ENCODE results near the gene UBE2S.
"Not testable (repeated sequence)": the region's sequence is repeated elsewhere in the genome, so short reads cannot be mapped to it uniquely, and the experiment has no call there.

Gene UBE2S

GRCh38 chr19:55439052-55439451 lies 31.5 kb upstream of the UBE2S start:
- no peak for DNase-seq

- DNase-seq = no peak
Measured at GRCh38 chr19:55437410-55437809, 29.8 kb upstream of the UBE2S start.

DNA sequence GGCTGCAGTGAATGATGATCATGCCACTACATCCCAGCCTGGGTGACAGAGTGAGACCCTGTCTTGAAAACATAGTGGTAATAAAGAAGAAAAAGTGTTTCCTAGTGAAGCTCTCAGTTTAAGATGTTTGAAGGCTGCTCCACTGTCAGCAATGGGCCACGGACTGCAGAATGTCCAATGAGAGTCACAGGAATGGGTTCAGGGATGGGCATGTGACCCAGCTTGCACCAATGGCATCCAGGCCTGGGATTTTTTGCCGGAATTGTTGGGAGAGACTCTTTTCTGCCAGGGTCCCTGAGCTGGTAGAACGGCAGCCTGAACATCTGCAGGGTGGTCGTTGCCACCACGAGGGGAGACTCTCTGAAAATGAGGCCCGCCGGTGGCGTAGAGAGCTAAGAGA lies 29.3 kb upstream of the UBE2S start:
- DNase-seq = no peak

GRCh38 chr19:55435020-55435419 lies 27.4 kb upstream of the UBE2S start:
- no peak for DNase-seq

DNA sequence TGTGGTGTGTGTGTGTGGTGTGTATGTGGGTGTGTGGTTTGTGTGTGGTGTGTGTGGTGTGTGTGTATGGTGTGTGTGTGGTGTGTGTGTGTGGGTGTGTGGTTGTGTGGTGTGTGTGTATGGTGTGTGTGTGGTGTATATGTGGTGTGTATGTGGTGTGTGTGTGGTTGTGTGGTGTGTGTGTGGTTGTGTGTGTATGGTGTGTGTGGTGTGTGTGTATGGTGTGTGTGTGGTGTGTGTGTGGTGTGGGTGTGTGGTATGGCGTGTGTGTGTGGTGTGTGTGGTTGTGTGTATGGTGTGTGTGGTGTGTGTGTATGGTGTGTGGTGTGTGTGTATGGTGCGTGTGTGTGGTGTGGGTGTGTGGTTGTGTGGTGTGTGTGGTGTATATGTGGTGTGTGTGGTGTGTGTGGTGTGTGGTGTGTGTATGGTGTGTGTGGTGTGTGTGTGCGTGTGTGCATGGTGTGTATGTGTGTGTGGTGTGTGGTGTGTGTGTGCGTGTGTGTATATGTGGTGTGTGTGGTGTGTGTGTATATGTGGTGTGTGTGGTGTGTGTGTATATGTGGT lies 26.9 kb upstream of the UBE2S start:
- DNase-seq = no peak

GRCh38 chr19:55433292-55433691 lies 25.7 kb upstream of the UBE2S start:
- DNase-seq = no peak

DNA sequence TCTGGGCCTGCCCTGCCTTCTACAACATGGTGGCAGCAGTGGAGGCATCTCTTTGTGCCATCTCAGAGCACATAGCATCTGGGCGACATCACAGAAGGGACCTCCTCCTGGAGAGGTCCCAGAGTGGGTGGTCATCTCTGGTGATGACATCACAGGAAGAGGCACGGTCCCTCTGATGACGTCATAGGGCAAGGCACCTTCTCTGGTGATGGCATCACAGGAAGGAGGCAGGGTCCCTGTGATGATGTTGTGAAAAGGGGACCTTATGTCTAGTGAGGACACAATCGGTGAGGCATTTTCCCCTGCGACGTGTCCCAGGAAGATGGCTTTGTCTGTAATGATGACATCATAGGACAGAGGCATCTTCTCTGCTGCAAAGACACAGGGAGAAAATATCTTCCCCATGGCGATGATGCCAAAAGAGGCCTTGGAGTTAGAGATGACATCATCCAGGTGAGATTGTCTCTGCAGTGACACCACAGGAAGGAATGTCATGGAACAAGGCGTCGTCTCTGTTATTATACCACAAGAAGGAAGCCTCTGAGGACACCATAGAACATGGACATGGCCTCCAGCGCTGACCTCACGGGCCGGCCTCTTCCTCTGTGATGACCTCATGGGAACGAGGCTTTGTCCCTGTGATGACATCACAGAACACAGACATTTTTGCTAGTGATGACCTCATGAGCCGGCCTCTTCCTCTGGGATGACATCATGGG lies 24.8 kb upstream of the UBE2S start:
- no peak for DNase-seq

DNA sequence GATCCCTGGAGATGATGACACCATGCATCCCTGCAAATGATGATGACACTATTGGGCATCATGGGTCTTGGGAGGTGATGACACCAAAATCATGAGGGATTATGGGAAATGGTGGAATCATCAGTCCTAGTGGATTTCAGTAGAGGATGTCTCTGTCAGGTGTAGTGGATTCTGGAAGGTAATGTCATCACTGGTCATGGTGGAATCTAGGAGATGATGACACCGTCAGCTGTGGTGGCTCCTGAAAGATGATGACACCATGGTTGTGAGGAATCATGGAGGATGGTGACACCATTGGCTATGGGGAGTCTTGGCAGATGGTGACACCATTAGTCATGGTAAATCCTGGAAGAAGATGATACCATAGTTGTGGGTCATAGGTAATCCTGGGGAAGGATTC lies 23.6 kb upstream of the UBE2S start:
- DNase-seq = no peak

DNA sequence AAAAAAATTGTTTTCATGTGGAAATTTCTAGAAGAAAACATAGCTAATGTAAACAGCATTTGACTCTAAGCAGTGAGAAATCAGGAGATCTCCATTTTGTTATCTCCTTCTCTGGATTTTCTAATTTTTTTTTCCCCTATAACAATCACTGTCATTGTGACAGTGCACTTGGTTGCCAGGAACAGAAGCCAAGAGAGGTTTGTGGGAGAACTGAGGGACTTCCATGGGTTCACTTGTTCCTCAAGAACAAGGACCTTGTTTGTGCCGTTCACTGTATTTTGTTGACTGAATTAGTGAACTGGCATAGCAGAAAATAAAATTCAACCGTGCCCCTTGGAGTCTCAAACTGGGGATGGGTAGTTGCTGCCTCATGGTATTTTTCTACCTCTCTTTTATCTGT lies 18.5 kb upstream of the UBE2S start:
- no peak for DNase-seq

- no peak for DNase-seq
Measured at GRCh38 chr19:55424518-55424917, 16.9 kb upstream of the UBE2S start.

DNA sequence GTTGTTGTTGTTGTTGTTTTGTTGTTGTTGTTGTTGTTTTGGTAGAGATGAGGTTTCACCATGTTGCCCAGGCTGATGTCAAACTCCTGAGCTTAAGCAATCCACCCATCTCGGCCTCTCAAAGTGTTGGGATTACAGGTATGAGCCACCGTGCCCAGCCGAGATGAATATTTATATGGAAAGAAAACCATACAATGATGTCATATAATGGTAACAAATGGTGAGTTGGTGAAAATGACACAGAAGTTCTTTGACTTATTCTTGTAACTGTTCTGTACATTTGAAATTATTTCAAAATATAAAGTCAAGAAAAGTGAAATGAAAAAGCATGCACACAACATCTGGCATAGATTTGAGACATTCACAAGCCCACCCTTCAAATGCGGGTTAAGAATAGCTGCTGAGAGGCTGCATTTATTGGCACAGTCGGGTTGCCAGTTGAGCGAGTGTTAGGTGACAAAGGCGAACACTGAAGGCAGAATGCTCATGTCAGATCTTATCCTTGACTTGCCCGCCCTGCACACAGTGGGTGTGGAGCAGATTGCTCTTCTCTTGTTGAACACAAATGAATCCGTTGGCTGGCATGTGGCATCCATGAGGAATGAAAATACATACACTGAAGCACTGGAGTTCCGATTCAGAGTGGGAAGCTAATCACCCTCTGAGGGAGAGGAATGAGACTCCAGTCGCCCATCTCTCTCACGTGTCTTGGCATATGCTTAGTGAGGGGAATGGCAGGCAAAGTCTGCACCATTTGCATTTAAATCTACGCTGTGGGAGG lies 15.8 kb upstream of the UBE2S start:
- DNase-seq = no peak

DNA sequence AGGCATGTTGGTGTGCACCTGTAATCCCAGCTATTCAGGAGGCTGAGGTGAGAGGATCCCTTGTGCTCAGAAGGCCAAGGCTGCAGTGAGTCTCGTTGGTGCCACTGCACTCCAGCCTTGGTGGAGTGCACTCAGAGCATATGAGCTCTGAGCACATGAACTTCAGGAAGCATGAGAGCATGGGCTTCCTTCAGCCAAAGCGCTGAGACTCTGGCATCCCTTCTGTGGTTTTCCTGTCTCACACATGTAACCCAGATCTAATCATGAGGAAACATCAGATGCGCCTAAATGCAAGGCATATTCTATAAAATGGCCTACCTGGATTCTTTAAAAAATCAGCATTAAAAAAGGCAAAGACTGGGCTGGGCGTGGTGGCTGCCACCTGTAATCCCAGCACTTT lies 13.7 kb upstream of the UBE2S start:
- DNase-seq = not testable (repeated sequence)

GRCh38 chr19:55419624-55420236 lies 12.1 kb upstream of the UBE2S start:
- no peak for DNase-seq

DNA sequence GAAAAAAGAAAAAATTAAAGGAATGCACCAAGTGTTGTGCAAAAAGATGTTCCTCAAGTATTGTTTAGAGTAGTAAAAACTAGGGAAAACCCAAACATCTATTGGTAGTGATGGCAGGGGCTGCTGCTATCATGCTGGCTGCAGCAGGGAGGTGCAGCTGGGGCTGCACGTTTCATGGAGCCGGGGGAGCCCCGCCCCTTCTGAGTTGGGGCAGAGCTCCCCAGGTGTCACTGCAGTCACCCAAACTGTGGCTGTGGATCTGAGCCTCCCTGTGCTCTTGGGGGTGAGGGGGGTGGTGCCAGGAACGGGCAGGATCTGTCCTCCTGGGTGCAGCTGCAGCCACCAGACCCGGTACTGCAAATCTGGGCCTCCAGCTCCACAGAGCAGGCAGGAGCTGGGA lies 11.5 kb upstream of the UBE2S start:
- DNase-seq = no peak

DNA sequence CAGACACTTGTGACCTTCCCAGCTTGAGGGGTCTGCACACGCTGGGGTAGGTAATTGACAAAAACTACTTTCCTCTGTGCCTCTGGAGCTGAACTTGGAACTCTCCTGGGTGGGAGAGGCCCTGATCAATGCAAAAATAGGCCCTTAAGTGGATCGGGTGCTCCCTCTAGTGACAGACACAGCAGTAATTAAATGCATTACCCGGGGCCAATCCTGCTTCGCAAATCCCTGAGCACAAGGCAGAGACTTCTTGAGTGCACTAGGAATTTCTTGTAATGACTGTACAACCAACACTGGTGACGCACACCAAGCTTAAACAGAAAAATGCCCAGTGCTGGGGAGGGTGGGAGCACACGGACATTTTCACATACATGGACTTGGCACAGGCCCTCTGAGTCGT lies 10.6 kb upstream of the UBE2S start:
- peak; percentile 50 for DNase-seq

GRCh38 chr19:55410168-55410567 lies 2.6 kb upstream of the UBE2S start:
- no peak for DNase-seq

DNA sequence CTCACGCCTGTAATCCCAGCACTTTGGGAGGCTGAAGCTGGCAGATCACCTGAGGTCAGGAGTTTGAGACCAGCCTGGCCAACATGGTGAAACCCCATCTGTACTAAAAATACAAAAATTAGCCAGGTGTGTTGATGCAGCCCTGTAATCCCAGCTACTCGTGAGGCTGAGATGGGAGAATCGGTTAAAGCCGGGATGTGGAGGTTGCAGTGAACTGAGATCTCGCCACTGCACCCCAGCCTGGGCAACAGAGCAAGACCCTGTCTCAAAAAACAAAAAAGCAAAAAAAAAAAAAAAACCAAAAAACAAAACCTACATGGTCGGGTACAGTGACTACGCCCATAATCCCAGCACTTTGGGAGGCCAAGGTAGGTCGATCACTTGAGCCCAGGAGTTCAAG lies 1.6 kb upstream of the UBE2S start:
- not testable (repeated sequence) for DNase-seq

- no peak for DNase-seq
Measured at GRCh38 chr19:55408533-55408872, 915 bp upstream of the UBE2S start.

DNA sequence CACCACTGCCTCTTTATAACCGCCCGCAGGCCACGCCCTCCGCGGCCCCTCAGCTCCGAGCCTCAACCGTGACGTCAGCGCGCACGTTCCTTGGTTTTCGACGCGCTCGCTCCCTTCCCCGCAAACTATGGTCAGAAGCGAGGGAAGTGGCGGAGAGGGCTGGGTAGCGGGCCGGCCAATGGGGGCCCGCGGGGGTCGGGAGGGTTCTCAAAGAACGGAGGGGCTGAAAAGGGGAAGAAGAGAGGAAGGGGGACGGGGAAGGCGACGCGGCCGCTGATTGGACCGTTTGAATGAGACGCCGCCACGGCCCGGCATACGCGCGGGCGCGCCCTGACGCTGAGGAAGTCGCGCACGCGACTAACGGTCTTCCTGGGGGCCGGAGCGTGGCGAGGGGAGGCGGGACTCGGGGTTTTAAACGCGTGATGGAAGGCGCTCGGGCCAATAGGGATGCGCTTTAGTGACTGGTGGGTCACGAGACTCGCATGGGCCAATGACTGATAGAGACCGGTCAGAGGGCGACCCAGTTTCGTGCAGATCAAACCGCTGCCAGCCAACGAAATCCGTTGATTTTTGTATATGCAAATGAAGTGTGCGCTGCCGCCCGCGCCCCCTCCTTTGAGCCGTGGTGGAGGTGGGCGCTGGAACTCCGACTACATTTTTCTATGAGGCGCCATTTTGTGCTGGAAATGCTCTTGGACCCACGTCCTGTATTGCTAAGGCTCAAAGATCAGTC lies 378 bp upstream of the UBE2S start:
- DNase-seq = peak; percentile 99

DNA sequence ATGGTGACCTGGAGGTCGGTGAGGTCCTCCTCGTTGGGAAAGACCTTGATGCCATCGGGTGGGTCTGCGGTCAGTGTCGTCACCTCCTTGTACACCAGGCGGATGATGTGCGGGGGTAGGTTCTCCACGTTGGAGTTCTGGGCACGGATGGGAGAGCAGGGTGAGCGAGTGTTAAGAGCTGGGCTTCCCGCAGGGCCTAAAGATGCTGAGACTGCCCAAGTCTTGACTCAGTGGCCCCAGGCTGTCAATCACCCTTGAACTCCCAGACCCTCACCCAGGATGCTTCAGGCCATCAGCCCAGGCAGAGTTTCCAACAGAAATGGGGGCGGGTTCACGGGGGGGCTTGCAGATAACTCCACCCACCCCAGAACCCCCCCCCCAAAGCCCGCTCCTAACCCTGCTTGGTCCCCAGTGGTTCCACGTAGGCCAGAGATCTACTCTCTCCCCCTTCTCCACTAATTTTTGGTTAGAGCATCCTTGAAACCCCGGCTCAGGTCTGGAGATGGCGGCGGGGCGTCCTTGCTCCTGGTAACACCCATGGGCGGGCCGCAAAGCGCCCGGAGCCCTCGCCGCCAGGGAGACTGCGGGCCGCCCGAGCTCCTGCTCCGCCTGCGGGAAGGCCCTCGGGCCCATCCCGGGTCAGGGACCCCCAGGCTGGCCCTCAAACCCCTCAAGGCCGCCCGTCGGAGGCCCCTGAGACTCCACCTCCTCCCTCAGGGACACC lies 600 bp downstream of the UBE2S start:
- no peak for DNase-seq

DNA sequence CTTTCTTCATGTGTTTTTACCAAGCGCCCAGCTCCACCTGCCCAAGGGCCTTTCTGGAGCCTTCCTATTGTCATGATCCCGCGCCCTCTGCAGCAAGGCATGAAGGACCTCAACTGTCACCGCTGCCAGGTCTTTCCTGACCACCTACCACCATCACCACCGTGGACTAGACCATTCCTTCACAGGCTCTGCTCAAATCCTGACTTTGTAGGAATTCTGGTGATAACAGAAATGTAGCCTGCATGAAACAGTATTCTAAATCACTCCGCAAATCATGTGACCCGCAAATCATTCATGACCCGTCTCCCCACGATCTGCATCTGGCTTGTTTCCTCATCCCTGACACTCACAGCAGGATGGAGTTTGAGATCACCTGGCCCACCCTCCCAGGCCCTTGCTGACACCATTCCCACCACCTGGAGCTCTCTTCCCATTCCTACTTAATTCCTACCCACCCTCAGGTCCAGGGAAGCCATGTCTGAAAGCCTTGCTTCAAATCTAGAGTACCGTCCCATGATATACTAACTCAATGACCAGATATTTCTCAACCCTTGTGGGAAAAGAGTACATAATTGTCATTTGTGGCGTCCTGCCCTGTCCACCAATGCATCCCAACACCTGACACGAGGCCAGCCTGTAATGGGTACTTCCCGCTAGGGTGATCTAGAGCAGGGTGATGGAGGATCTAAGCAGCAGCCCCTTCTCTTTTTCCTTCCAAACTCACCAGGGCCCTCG lies 1.3 kb downstream of the UBE2S start:
- no peak for DNase-seq

DNA sequence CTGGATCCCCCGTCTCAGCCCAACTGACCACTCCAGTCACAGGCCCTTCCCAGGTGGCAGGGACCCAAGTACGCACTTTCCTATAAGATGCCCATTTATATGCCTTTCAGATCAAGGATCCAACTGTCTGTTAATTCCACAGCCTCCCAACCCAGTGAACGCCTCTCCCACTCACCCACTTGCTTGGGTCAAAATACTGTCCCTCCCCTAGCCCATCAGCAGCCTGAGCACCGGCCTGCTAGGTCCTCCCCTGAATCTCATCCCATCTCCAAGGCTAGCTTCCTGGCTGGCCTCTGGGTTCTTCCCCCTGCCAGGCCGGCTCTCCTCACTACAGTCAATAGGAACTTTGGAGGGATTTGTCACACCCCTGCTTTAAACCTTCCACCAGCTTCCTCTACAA lies 1.9 kb downstream of the UBE2S start:
- no peak for DNase-seq

Data from NCI-H2171 (cell line).